Astrocyte of the spinal cord (primary cell): ENCODE results near the gene PFKL.

ENCODE experiments used
- DNase-seq: peaks from one replicate; pipeline ENCODE4 v3.0.0; 2011; ENCODE audit warnings: low read depth, low spot score
- H3K4me3 ChIP-seq: 2 replicates; pipeline ENCODE4 v1.5.1; 2011; ENCODE audit warnings: low read depth, mild to moderate bottlenecking, low read length, moderate library complexity
- in situ Hi-C: cut with HindIII; loops from 2 replicates; pipeline ENCODE4 v1.10.0; 2017; ENCODE audit warnings: low sequenced_read_pairs
- TF ChIP-seq, protein P1 (sequence below): IDR thresholded peaks from 2 replicates; pipeline ENCODE4 v1.5.1; 2012; ENCODE audit warnings: low read depth, mild to moderate bottlenecking, low read length, inconsistent platforms

Gene PFKL

GRCh38 chr21:44345495-44345894 lies 45.6 kb downstream of the PFKL start:
- DNase-seq: no peak
- H3K4me3 ChIP-seq: no peak overlapping the region
- TF ChIP-seq, protein P1, sequence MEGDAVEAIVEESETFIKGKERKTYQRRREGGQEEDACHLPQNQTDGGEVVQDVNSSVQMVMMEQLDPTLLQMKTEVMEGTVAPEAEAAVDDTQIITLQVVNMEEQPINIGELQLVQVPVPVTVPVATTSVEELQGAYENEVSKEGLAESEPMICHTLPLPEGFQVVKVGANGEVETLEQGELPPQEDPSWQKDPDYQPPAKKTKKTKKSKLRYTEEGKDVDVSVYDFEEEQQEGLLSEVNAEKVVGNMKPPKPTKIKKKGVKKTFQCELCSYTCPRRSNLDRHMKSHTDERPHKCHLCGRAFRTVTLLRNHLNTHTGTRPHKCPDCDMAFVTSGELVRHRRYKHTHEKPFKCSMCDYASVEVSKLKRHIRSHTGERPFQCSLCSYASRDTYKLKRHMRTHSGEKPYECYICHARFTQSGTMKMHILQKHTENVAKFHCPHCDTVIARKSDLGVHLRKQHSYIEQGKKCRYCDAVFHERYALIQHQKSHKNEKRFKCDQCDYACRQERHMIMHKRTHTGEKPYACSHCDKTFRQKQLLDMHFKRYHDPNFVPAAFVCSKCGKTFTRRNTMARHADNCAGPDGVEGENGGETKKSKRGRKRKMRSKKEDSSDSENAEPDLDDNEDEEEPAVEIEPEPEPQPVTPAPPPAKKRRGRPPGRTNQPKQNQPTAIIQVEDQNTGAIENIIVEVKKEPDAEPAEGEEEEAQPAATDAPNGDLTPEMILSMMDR: no peak
- in situ Hi-C loops: no loop called here

- DNase-seq: no peak
- TF ChIP-seq, protein P1: no peak
- no peak overlapping the region for H3K4me3 ChIP-seq
- in situ Hi-C loops: no loop called here
These were observed 48.1 kb downstream of the PFKL start for GRCh38 chr21:44347911-44348451.

- TF ChIP-seq, protein P1: no peak
- no peak for DNase-seq
- in situ Hi-C loops: no loop called here
- no peak overlapping the region for H3K4me3 ChIP-seq
These were observed 49.0 kb downstream of the PFKL start for GRCh38 chr21:44348861-44349260.

DNA sequence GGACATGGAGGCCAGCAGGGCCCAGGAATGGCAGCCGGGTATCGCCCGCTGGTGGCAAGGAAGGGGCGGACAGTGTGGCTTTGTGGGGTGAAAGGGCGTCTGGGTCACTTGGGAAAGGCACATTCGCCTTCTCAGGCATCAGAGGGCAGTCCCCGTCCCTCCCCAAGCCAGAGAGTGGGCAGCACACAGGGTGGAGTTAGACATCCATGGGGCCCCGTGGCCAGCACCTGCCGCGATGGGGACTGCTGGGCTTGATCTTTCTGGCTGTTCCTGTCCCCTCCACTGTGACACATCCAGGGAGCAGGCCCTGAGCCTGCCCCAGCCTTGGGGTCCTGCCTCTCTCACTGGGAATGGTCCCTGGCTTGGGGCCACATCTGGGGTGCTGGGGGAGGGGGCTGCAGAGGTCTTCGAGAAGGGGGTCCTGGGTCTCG lies 49.6 kb downstream of the PFKL start:
- in situ Hi-C loops: no loop called here

DNA sequence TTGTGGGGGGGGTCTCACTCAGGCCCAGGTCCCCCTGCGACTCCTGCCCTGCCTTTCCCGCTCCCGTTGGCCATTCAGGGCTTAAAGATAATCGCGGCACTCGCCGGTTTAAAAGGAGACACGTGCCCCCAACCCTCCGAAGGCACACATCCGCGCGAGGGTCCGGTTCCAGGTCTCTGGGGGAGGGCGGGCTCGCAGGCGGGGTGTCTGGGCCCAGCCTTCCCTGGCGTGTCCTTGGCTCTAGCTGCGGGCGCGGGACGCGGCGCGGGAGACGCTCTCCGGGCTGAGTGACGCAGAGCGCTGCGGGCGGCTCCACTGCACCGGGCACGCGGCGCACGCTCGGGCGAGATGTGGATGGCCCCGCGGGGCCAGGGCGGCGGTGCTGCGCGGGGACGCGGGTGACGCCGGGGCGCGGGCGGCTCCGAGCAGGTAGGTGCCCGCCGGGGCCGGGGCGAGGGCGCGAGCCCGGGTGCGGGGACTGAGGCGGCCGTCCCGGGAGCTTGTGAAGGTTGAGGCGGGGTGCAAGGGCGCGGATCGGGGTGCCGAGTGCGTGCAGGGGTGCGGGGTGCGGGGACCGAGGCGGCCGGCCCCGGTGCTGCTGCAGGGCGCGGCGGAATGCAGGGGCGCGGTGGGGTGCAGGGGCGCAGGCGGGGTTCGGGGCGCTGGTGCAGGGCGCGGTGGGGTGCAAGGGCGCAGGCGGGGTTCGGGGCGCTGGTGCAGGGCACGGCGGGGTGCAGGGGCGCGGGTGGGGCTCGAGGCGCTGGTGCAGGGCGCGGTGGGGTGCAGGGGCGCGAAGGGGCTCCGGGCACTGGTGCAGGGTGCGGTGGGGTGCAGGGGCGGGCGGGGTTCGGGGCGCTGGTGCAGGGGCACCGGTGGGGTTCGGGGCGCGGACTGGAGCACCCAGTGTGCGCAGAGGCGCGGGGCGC lies 50.3 kb downstream of the PFKL start:
- H3K4me3 ChIP-seq: no peak overlapping the region
- in situ Hi-C loops: no loop called here
- DNase-seq: no peak
- TF ChIP-seq, protein P1: no peak

More for the DNA sequence above, 49.6 kb downstream of the PFKL start:
- no peak for DNase-seq
- H3K4me3 ChIP-seq: no peak overlapping the region
- TF ChIP-seq, protein P1: no peak

- in situ Hi-C loops: no loop called here
- DNase-seq: no peak
- TF ChIP-seq, protein P1: no peak
- H3K4me3 ChIP-seq: no peak overlapping the region
These were observed 51.1 kb downstream of the PFKL start for GRCh38 chr21:44350773-44351481.
